OCI-LY3 (cell line): ENCODE measurements around the gene CCL1.

Experiments used
- H2AFZ ChIP-seq: fragments of 200-600, 300-600 bp; shearing (Covaris generic); 2 replicates; pipeline ENCODE4 v1.6.0; 2014; ENCODE audit warnings: antibody characterized with exemption, low read depth, low read length
- H3K27ac ChIP-seq: fragments of 200-600, 300-600 bp; sonication (generic); 2 replicates; pipeline ENCODE4 v1.5.1; 2014; ENCODE audit warnings: mild to moderate bottlenecking, low read length, moderate library complexity, mixed read lengths
- H3K27me3 ChIP-seq: fragments of 200-600, 300-600 bp; sonication (generic); 2 replicates; pipeline ENCODE4 v1.6.1; 2014; ENCODE audit warnings: low read depth, low read length, mixed read lengths
- H3K36me3 ChIP-seq: fragments of 200-600, 300-600 bp; sonication (generic); replicated peaks from 2 replicates; pipeline ENCODE3; 2014; ENCODE audit warnings: low read depth, low read length, mixed read lengths
- H3K4me1 ChIP-seq: fragments of 300-600, 200-600 bp; sonication (generic); 2 replicates; pipeline ENCODE4 v1.6.1; 2014; ENCODE audit warnings: low read length, mixed read lengths
- H3K4me2 ChIP-seq: fragments of 200-600, 300-600 bp; sonication (generic); 2 replicates; pipeline ENCODE4 v1.6.1; 2014; ENCODE audit warnings: low read length, mixed read lengths
- H3K4me3 ChIP-seq: fragments of 300-600, 200-600 bp; sonication (generic); 2 replicates; pipeline ENCODE4 v1.5.1; 2014; ENCODE audit warnings: antibody characterized with exemption, mild to moderate bottlenecking, low read length, moderate library complexity
- H3K79me2 ChIP-seq: fragments of 300-600, 200-600 bp; shearing (Covaris generic); 2 replicates; pipeline ENCODE4 v1.6.1; 2014; ENCODE audit warnings: mild to moderate bottlenecking, low read length, mixed read lengths
- H3K9ac ChIP-seq: fragments of 300-600, 200-600 bp; shearing (Covaris generic); 2 replicates; pipeline ENCODE4 v1.6.0; 2014; ENCODE audit warnings: mild to moderate bottlenecking, low read length, moderate library complexity
- H3K9me3 ChIP-seq: fragments of 200-600, 300-600 bp; shearing (Covaris generic); 2 replicates; pipeline ENCODE4 v1.6.1; 2014; ENCODE audit warnings: low read length, mixed read lengths; ENCODE audit not compliant: insufficient read depth
- H4K20me1 ChIP-seq: fragments of 200-600, 300-600 bp; sonication (generic); 2 replicates; pipeline ENCODE4 v1.6.1; 2016; ENCODE audit warnings: low read length, mixed read lengths; ENCODE audit not compliant: insufficient read depth
- CTCF ChIP-seq: fragments of 200-600, 300-600 bp; sonication (generic); IDR thresholded peaks from 2 replicates; pipeline ENCODE4 v1.5.1; 2014; ENCODE audit warnings: antibody characterized with exemption, low read length, low read depth
- EZH2phosphoT487 ChIP-seq: fragments of 200-600 bp; shearing (Covaris generic); IDR thresholded peaks from 2 replicates; pipeline ENCODE4 v1.6.1; 2018; ENCODE audit warnings: antibody characterized with exemption, mixed run types, low read depth

Gene CCL1

DNA sequence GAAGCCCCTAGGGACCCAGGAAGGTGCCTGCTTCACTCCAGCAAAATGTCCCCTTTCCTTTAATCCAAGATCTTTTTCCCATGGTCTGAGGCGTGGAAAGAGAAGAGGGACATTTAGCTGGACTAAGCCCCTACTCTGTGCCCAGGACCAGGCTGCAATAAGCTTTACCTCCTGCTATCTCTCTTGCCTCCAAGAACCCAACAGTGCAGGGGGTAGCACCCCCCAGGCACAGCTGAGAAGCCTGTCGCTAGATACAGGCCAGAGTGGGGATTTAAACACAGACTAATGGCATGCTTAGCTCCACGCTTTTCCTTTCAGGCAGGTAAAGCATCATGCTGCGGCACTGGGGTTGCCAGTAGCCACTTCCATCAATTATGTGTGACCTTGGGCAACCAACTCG, 24.5 kb upstream of the CCL1 start:
- Histone ChIP-seq H3K4me1 (peaks cover 25% of the 10 kb centered on the region), H3K27me3 (peaks cover 95% of the 10 kb centered on the region), H4K20me1 (peaks cover 27% of the 10 kb centered on the region; the same call in 1 of the 2 replicates), H3K79me2 (no peaks in the 10 kb centered on the region), H3K27ac (no peak overlapping the region), H3K4me2 (no peak overlapping the region), H3K36me3 (no peaks in the 10 kb centered on the region), H3K9me3 (no peaks in the 10 kb centered on the region), H2AFZ (no peak overlapping the region), H3K9ac (no peak overlapping the region), H3K4me3 (no peak overlapping the region)
- TF ChIP-seq EZH2phosphoT487 (no peak), CTCF (no peak)

DNA sequence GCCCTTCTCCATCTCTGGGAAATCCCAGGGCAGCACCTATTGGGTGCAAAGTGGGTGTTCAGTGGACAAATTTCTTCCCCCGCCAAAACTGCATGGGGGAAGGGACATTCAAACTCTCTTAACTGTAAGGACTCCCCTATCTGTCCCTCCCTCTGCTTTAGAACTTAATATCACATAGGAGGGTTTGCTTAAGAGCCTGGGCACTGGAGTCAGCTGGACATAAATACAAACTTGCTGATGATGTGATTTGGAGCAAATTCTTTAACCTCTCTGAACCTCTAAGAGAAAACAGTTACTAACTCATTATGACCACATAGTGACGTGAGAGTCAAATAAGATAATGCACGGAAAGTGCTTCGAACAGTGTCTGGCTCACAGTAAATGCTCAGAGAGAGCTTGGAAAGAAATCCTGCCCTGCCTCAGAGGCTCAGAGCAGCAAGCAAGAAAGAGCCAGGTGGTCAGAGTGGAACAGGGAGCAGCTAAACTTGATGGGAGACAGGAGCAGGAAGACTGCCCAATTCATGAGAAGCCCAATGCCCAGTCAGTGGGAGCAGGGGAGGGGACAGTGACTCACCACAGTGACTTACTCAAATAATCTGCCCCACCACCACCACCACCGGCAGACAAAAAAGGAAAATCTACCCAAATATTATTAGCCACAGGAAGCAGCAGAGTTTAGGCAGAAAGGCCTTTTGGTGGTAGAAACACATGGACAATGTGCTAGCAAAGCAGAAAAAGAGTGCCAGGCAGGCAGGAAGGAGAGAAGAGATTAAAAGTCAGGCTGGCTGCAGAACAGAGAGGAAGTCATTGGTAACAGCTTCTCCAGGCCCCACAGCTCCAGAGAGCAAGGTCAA, 23.9 kb upstream of the CCL1 start:
- Histone ChIP-seq H3K4me2 (no peak overlapping the region; the same call in 1 of the 2 replicates), H3K36me3 (no peaks in the 10 kb centered on the region), H3K4me3 (no peak overlapping the region), H3K4me1 (peaks cover 26% of the 10 kb centered on the region), H3K9ac (no peak overlapping the region), H2AFZ (no peak overlapping the region), H3K9me3 (no peaks in the 10 kb centered on the region), H4K20me1 (peaks cover 30% of the 10 kb centered on the region; the same call in 1 of the 2 replicates), H3K79me2 (no peaks in the 10 kb centered on the region), H3K27me3 (peaks cover 94% of the 10 kb centered on the region), H3K27ac (no peak overlapping the region)
- TF ChIP-seq EZH2phosphoT487 (no peak), CTCF (no peak)

DNA sequence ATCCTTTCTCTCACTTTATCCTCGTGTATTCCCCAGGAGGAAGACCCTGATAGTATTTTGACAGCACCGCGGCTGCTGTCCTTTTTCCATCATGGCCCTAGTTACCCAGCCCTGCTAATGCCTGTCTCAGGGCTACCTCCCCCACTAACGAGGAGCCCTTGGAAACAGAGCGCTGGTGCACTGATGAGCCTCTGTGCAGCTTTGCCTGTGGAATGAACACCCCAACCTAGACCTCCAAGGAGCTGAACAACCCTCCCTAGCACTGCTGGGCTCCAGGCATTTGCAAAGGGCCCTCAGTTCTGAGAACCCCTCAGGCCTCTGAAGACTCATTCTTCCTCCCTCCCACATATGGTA, 23.3 kb upstream of the CCL1 start:
- Histone ChIP-seq H3K4me1 (peaks cover 26% of the 10 kb centered on the region), H4K20me1 (peaks cover 30% of the 10 kb centered on the region; the same call in 1 of the 2 replicates), H3K4me2 (no peak overlapping the region), H3K9ac (no peak overlapping the region), H3K27me3 (peaks cover 88% of the 10 kb centered on the region), H3K9me3 (no peaks in the 10 kb centered on the region), H3K79me2 (no peaks in the 10 kb centered on the region), H3K36me3 (no peaks in the 10 kb centered on the region), H3K4me3 (no peak overlapping the region), H3K27ac (no peak overlapping the region), H2AFZ (no peak overlapping the region)
- TF ChIP-seq EZH2phosphoT487 = no peak
- no peak for TF ChIP-seq CTCF

- H3K27ac ChIP-seq = no peak overlapping the region
- TF ChIP-seq EZH2phosphoT487 = no peak
- TF ChIP-seq CTCF = no peak
- peaks cover 24% of the 10 kb centered on the region; the same call in 1 of the 2 replicates for H4K20me1 ChIP-seq
- H3K4me3 ChIP-seq = no peak overlapping the region
- H3K4me1 ChIP-seq = peaks cover 27% of the 10 kb centered on the region
- no peaks in the 10 kb centered on the region for H3K9me3 ChIP-seq
- H3K4me2 ChIP-seq = no peak overlapping the region
- no peak overlapping the region for H2AFZ ChIP-seq
- H3K27me3 ChIP-seq = peaks cover 88% of the 10 kb centered on the region
- no peak overlapping the region for H3K9ac ChIP-seq
- H3K79me2 ChIP-seq = no peaks in the 10 kb centered on the region
- H3K36me3 ChIP-seq = no peaks in the 10 kb centered on the region
These were observed 22.0 kb upstream of the CCL1 start for GRCh38 chr17:34384822-34385605.
